OCI-LY3 (cell line): ENCODE data around the gene ZNF423.

Source experiments
- H2AFZ ChIP-seq: fragments of 200-600, 300-600 bp; shearing (Covaris generic); 2 replicates; pipeline ENCODE4 v1.6.0; 2014; ENCODE audit warnings: antibody characterized with exemption, low read depth, low read length
- H3K27ac ChIP-seq: fragments of 200-600, 300-600 bp; sonication (generic); 2 replicates; pipeline ENCODE4 v1.5.1; 2014; ENCODE audit warnings: mild to moderate bottlenecking, low read length, moderate library complexity, mixed read lengths
- H3K27me3 ChIP-seq: fragments of 200-600, 300-600 bp; sonication (generic); 2 replicates; pipeline ENCODE4 v1.6.1; 2014; ENCODE audit warnings: low read depth, low read length, mixed read lengths
- H3K36me3 ChIP-seq: fragments of 200-600, 300-600 bp; sonication (generic); replicated peaks from 2 replicates; pipeline ENCODE3; 2014; ENCODE audit warnings: low read depth, low read length, mixed read lengths
- H3K4me1 ChIP-seq: fragments of 300-600, 200-600 bp; sonication (generic); 2 replicates; pipeline ENCODE4 v1.6.1; 2014; ENCODE audit warnings: low read length, mixed read lengths
- H3K4me2 ChIP-seq: fragments of 200-600, 300-600 bp; sonication (generic); 2 replicates; pipeline ENCODE4 v1.6.1; 2014; ENCODE audit warnings: low read length, mixed read lengths
- H3K4me3 ChIP-seq: fragments of 300-600, 200-600 bp; sonication (generic); 2 replicates; pipeline ENCODE4 v1.5.1; 2014; ENCODE audit warnings: antibody characterized with exemption, mild to moderate bottlenecking, low read length, moderate library complexity
- H3K79me2 ChIP-seq: fragments of 300-600, 200-600 bp; shearing (Covaris generic); 2 replicates; pipeline ENCODE4 v1.6.1; 2014; ENCODE audit warnings: mild to moderate bottlenecking, low read length, mixed read lengths
- H3K9ac ChIP-seq: fragments of 300-600, 200-600 bp; shearing (Covaris generic); 2 replicates; pipeline ENCODE4 v1.6.0; 2014; ENCODE audit warnings: mild to moderate bottlenecking, low read length, moderate library complexity
- H3K9me3 ChIP-seq: fragments of 200-600, 300-600 bp; shearing (Covaris generic); 2 replicates; pipeline ENCODE4 v1.6.1; 2014; ENCODE audit warnings: low read length, mixed read lengths; ENCODE audit not compliant: insufficient read depth
- H4K20me1 ChIP-seq: fragments of 200-600, 300-600 bp; sonication (generic); 2 replicates; pipeline ENCODE4 v1.6.1; 2016; ENCODE audit warnings: low read length, mixed read lengths; ENCODE audit not compliant: insufficient read depth
- EZH2phosphoT487 ChIP-seq: fragments of 200-600 bp; shearing (Covaris generic); IDR thresholded peaks from 2 replicates; pipeline ENCODE4 v1.6.1; 2018; ENCODE audit warnings: antibody characterized with exemption, mixed run types, low read depth
- TF ChIP-seq, protein P1 (sequence below): fragments of 200-600, 300-600 bp; sonication (generic); IDR thresholded peaks from 2 replicates; pipeline ENCODE4 v1.5.1; 2014; ENCODE audit warnings: antibody characterized with exemption, low read length, low read depth

Gene ZNF423

GRCh38 chr16:49461517-49461951 is 394.4 kb downstream of the ZNF423 start:
- no peak overlapping the region for H3K4me2 ChIP-seq
- peaks cover 5% of the 10 kb centered on the region; the same call in 1 of the 2 replicates for H3K27me3 ChIP-seq
- no peak overlapping the region for H3K9ac ChIP-seq

DNA sequence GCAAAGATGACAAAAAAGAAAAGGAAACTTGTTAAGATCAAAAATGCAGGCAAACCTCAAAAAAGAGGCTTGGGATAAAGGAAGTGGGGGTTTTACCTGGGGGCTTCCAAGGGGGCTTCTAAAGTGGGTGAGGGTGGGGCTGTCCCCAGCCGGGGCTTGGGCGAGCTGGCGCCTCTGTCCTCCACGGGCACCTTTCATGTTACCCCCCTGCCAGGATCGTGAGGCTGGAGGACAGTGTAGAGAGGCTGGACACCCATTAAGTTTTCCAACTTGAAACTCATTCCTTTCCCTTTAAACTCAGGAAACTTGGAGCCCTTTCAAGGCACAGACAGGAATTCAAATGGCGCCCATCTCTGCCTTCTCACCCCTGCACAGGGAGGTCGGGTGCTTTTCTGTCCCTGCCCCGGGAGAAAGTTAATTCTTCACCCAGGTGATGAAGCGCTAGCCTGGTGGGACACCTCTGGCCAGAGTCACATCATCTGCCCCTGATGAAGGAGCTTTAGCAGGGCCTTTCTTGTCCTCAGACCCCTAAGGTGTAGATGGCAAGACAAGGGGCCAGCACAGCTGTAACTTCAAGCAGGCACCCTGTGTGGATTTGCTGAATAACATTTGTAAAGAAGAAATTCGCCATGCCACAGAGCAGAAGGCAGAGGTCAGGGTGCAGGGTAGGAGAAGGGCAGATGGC is 395.0 kb downstream of the ZNF423 start:
- no peaks in the 10 kb centered on the region for H3K36me3 ChIP-seq
- no peak overlapping the region for H3K4me3 ChIP-seq
- TF ChIP-seq, protein P1, sequence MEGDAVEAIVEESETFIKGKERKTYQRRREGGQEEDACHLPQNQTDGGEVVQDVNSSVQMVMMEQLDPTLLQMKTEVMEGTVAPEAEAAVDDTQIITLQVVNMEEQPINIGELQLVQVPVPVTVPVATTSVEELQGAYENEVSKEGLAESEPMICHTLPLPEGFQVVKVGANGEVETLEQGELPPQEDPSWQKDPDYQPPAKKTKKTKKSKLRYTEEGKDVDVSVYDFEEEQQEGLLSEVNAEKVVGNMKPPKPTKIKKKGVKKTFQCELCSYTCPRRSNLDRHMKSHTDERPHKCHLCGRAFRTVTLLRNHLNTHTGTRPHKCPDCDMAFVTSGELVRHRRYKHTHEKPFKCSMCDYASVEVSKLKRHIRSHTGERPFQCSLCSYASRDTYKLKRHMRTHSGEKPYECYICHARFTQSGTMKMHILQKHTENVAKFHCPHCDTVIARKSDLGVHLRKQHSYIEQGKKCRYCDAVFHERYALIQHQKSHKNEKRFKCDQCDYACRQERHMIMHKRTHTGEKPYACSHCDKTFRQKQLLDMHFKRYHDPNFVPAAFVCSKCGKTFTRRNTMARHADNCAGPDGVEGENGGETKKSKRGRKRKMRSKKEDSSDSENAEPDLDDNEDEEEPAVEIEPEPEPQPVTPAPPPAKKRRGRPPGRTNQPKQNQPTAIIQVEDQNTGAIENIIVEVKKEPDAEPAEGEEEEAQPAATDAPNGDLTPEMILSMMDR: no peak
- TF ChIP-seq EZH2phosphoT487: no peak
- H4K20me1 ChIP-seq: no peaks in the 10 kb centered on the region
- H3K4me2 ChIP-seq: no peak overlapping the region
- H3K4me1 ChIP-seq: no peaks in the 10 kb centered on the region
- no peak overlapping the region for H2AFZ ChIP-seq
- H3K27me3 ChIP-seq: peaks cover 5% of the 10 kb centered on the region; the same call in 1 of the 2 replicates
- no peaks in the 10 kb centered on the region for H3K79me2 ChIP-seq
- H3K9me3 ChIP-seq: no peaks in the 10 kb centered on the region
- H3K9ac ChIP-seq: no peak overlapping the region
- no peak overlapping the region for H3K27ac ChIP-seq

More at GRCh38 chr16:49461517-49461951, 394.4 kb downstream of the ZNF423 start:
- no peaks in the 10 kb centered on the region for H3K9me3 ChIP-seq
- TF ChIP-seq, protein P1: no peak
- TF ChIP-seq EZH2phosphoT487: no peak
- H2AFZ ChIP-seq: no peak overlapping the region
- no peaks in the 10 kb centered on the region for H3K36me3 ChIP-seq
- H4K20me1 ChIP-seq: no peaks in the 10 kb centered on the region
- H3K4me1 ChIP-seq: no peaks in the 10 kb centered on the region
- H3K79me2 ChIP-seq: no peaks in the 10 kb centered on the region
- no peak overlapping the region for H3K4me3 ChIP-seq
- no peak overlapping the region for H3K27ac ChIP-seq

- Histone ChIP-seq H3K4me1 (no peaks in the 10 kb centered on the region), H3K9me3 (no peaks in the 10 kb centered on the region), H3K27me3 (peaks cover 5% of the 10 kb centered on the region; the same call in 1 of the 2 replicates), H3K27ac (no peak overlapping the region), H2AFZ (no peak overlapping the region), H3K9ac (no peak overlapping the region), H3K79me2 (no peaks in the 10 kb centered on the region), H4K20me1 (no peaks in the 10 kb centered on the region), H3K4me3 (no peak overlapping the region), H3K36me3 (no peaks in the 10 kb centered on the region), H3K4me2 (no peak overlapping the region)
- TF ChIP-seq EZH2phosphoT487: no peak
- TF ChIP-seq, protein P1: no peak
Observed at GRCh38 chr16:49459953-49460735, 395.8 kb downstream of the ZNF423 start.
